HEK293 (cell line): Measurements from ENCODE around the gene DCTN4.

ENCODE experiments used
- CTCF ChIA-PET: fragments of 350-600 bp; formaldehyde crosslinking; extraction: SDS; loops from one replicate; lab custom pipeline; 2021; ENCODE audit warnings: antibody characterized with exemption; lab: Yijun Ruan, JAX
- POLR2A ChIA-PET: fragments of 300-600 bp; formaldehyde crosslinking; extraction: SDS; loops from one replicate; lab custom pipeline; 2020; ENCODE audit warnings: antibody characterized with exemption, inconsistent platforms; lab: Yijun Ruan, JAX
- H3K27ac ChIP-seq: fragments of 200-500 bp; sonication (Bioruptor generic); 2 replicates; pipeline ENCODE4 v1.5.1; 2014; ENCODE audit warnings: low read depth, low read length, control low read depth, inconsistent platforms; ENCODE audit errors: extremely low read depth
- H3K36me3 ChIP-seq, 2 experiments: fragments of 200-500 bp in 1 of 2; sonication (Bioruptor generic) in 1 of 2; 1 replicate in 1 of 2; 2 replicates in 1 of 2; pipeline ENCODE4 v1.5.1; 2014 to 2017; ENCODE audit warnings: inconsistent platforms in 2 of 2, low read length in 2 of 2; ENCODE audit not compliant: control insufficient read depth in 2 of 2, insufficient read depth in 1 of 2
- H3K4me1 ChIP-seq: fragments of 200-500 bp; sonication (Bioruptor generic); 2 replicates; pipeline ENCODE4 v1.5.1; 2014; ENCODE audit warnings: mild to moderate bottlenecking, low read length, inconsistent platforms; ENCODE audit not compliant: control insufficient read depth, insufficient read depth
- H3K4me3 ChIP-seq: 2 replicates; pipeline ENCODE4 v1.5.1; 2011; ENCODE audit warnings: low read depth, mild to moderate bottlenecking, control low read depth, low read length, moderate library complexity
- H3K9me3 ChIP-seq: fragments of 200-500 bp; sonication (Bioruptor generic); 2 replicates; pipeline ENCODE4 v1.5.1; 2014; ENCODE audit warnings: low read depth, low read length, inconsistent platforms; ENCODE audit not compliant: control insufficient read depth, insufficient read depth
- ELK4 ChIP-seq: IDR thresholded peaks from 2 replicates; pipeline ENCODE4 v1.6.1; 2011; ENCODE audit warnings: mild to moderate bottlenecking, low read depth, low read length, borderline replicate concordance
- KLF17 ChIP-seq: fragments of 450-650 bp; formaldehyde crosslinking; IDR thresholded peaks from 2 replicates; pipeline ENCODE4 v1.5.1; 2016; ENCODE audit warnings: missing biosample characterization, missing genetic modification characterization
- SALL2 ChIP-seq: fragments of 450-650 bp; formaldehyde crosslinking; IDR thresholded peaks from 2 replicates; pipeline ENCODE4 v1.5.0; 2017; ENCODE audit warnings: missing biosample characterization, mild to moderate bottlenecking, missing genetic modification characterization, borderline replicate concordance
- SP2 ChIP-seq: fragments of 450-650 bp; formaldehyde crosslinking; IDR thresholded peaks from 2 replicates; pipeline ENCODE4 v1.5.1; 2016; ENCODE audit warnings: missing biosample characterization, missing genetic modification characterization
- SP7 ChIP-seq: fragments of 450-650 bp; formaldehyde crosslinking; IDR thresholded peaks from 2 replicates; pipeline ENCODE4 v1.5.1; 2016; ENCODE audit warnings: missing biosample characterization, missing genetic modification characterization
- ZBTB1 ChIP-seq: fragments of 450-650 bp; formaldehyde crosslinking; IDR thresholded peaks from 2 replicates; pipeline ENCODE4 v1.5.1; 2016; ENCODE audit warnings: missing biosample characterization, missing genetic modification characterization
- ZBTB17 ChIP-seq: fragments of 450-650 bp; formaldehyde crosslinking; IDR thresholded peaks from 2 replicates; pipeline ENCODE4 v1.5.1; 2016; ENCODE audit warnings: missing biosample characterization, missing genetic modification characterization
- ZBTB6 ChIP-seq: fragments of 450-650 bp; formaldehyde crosslinking; IDR thresholded peaks from 2 replicates; pipeline ENCODE4 v1.5.1; 2017; ENCODE audit warnings: missing biosample characterization, missing genetic modification characterization
- ZBTB8A ChIP-seq: fragments of 450-650 bp; formaldehyde crosslinking; IDR thresholded peaks from 2 replicates; pipeline ENCODE4 v1.5.1; 2016; ENCODE audit warnings: missing biosample characterization, missing genetic modification characterization
- ZNF248 ChIP-seq: fragments of 450-650 bp; formaldehyde crosslinking; IDR thresholded peaks from 2 replicates; pipeline ENCODE4 v1.5.1; 2017; ENCODE audit warnings: missing biosample characterization, missing genetic modification characterization
- ZNF341 ChIP-seq: fragments of 450-650 bp; formaldehyde crosslinking; IDR thresholded peaks from 2 replicates; pipeline ENCODE4; 2016; ENCODE audit warnings: low read depth, missing biosample characterization, missing genetic modification characterization
- ZNF366 ChIP-seq: fragments of 450-650 bp; formaldehyde crosslinking; conservative IDR thresholded peaks from 2 replicates; pipeline ENCODE4 v1.5.1; 2016; ENCODE audit warnings: missing biosample characterization, missing genetic modification characterization
- ZNF391 ChIP-seq: fragments of 450-650 bp; formaldehyde crosslinking; IDR thresholded peaks from 2 replicates; pipeline ENCODE4 v1.5.1; 2016; ENCODE audit warnings: low read depth, missing biosample characterization, missing genetic modification characterization, borderline replicate concordance
- ZNF510 ChIP-seq: fragments of 450-650 bp; formaldehyde crosslinking; IDR thresholded peaks from 2 replicates; pipeline ENCODE4 v1.5.1; 2018; ENCODE audit warnings: mild to moderate bottlenecking, missing genetic modification characterization, missing biosample characterization; ENCODE audit not compliant: insufficient replicate concordance
- ZNF518A ChIP-seq: fragments of 450-650 bp; formaldehyde crosslinking; conservative IDR thresholded peaks from 2 replicates; pipeline ENCODE4 v1.5.1; 2016; ENCODE audit warnings: low read depth, missing biosample characterization, missing genetic modification characterization
- ZNF530 ChIP-seq: fragments of 450-650 bp; formaldehyde crosslinking; IDR thresholded peaks from 2 replicates; pipeline ENCODE4 v1.5.1; 2016; ENCODE audit warnings: low read depth, missing biosample characterization, missing genetic modification characterization
- ZNF580 ChIP-seq: fragments of 450-650 bp; formaldehyde crosslinking; IDR thresholded peaks from 2 replicates; pipeline ENCODE4 v1.5.1; 2016; ENCODE audit warnings: missing biosample characterization, missing genetic modification characterization
- ZNF600 ChIP-seq: fragments of 450-650 bp; formaldehyde crosslinking; IDR thresholded peaks from 2 replicates; pipeline ENCODE4 v1.5.1; 2016; ENCODE audit warnings: missing biosample characterization, missing genetic modification characterization
- ZNF704 ChIP-seq: fragments of 450-650 bp; formaldehyde crosslinking; IDR thresholded peaks from 2 replicates; pipeline ENCODE4 v1.5.1; 2016; ENCODE audit warnings: missing biosample characterization, missing genetic modification characterization
- ZNF837 ChIP-seq: fragments of 450-650 bp; formaldehyde crosslinking; IDR thresholded peaks from 2 replicates; pipeline ENCODE4 v1.5.1; 2016; ENCODE audit warnings: missing biosample characterization, missing genetic modification characterization

Gene DCTN4

GRCh38 chr5:150757087-150757649 lies 1.6 kb downstream of the DCTN4 start:
- H3K36me3 ChIP-seq = peaks cover 41 to 42% of the 10 kb centered on the region in 2 experiments
- TF ChIP-seq ZNF600 (tag by site-specific recombination) = peak; percentile 34; the same call in 1 of the 2 replicates
- TF ChIP-seq ZNF248 (tag by site-specific recombination) = no peak
- TF ChIP-seq ZBTB6 = peak; percentile 45; the same call in 1 of the 2 replicates
- peak; percentile 63 for TF ChIP-seq ZBTB17 (tag by site-specific recombination)
- no peak for TF ChIP-seq ZBTB1 (tag by site-specific recombination)
- H3K4me1 ChIP-seq = peaks cover 5% of the 10 kb centered on the region
- no peaks in the 10 kb centered on the region for H3K9me3 ChIP-seq
- ChIA-PET CTCF (interaction anchor here (0.6 to 2.9 kb wide), 4 partner anchors 20 to 197 kb away, joined by 3 to 10 read pairs (median 4); no protein-coding TSS in a partner anchor), POLR2A (interaction anchor here (0.6 to 1.7 kb wide), 2 partner anchors 22 to 357 kb away, joined by 5 to 6 read pairs; partner anchors contain the start of gene SMIM3)
- H3K27ac ChIP-seq = no peak overlapping the region
- peak overlapping the region; percentile 21; the same call in 1 of the 2 replicates for H3K4me3 ChIP-seq

GRCh38 chr5:150753863-150754262 lies 5.0 kb downstream of the DCTN4 start:
- POLR2A ChIA-PET = no interaction called here
- Histone ChIP-seq H3K9me3 (no peaks in the 10 kb centered on the region), H3K4me3 (no peak overlapping the region), H3K4me1 (peaks cover 21% of the 10 kb centered on the region), H3K27ac (no peak overlapping the region), H3K36me3 (peaks cover 48 to 55% of the 10 kb centered on the region in 2 experiments)
- TF ChIP-seq SALL2 (tag by site-specific recombination) (no peak), ZNF704 (tag by site-specific recombination) (no peak), ZBTB1 (tag by site-specific recombination) (no peak), ZNF341 (tag by site-specific recombination) (no peak)
- CTCF ChIA-PET = no interaction called here

GRCh38 chr5:150753463-150753862 lies 5.4 kb downstream of the DCTN4 start:
- Histone ChIP-seq H3K36me3 (peaks cover 48 to 55% of the 10 kb centered on the region in 2 experiments), H3K27ac (no peak overlapping the region), H3K4me1 (peaks cover 21% of the 10 kb centered on the region), H3K4me3 (no peak overlapping the region), H3K9me3 (no peaks in the 10 kb centered on the region)
- ChIA-PET CTCF (interaction anchor here (1.0 kb wide), 1 partner anchor 48 kb away, joined by 4 read pairs; no protein-coding TSS in a partner anchor), POLR2A (no interaction called here)
- TF ChIP-seq ZNF366 (tag by site-specific recombination) = no peak
- no peak for TF ChIP-seq SP2
- no peak for TF ChIP-seq ZNF580 (tag by site-specific recombination)
- no peak for TF ChIP-seq ZNF518A (tag by site-specific recombination)
- no peak for TF ChIP-seq SP7
- no peak for TF ChIP-seq ZBTB8A (tag by site-specific recombination)
- no peak for TF ChIP-seq ELK4
- TF ChIP-seq KLF17 = no peak
- TF ChIP-seq ZNF837 (tag by site-specific recombination) = no peak
- no peak for TF ChIP-seq ZNF530 (tag by site-specific recombination)
- no peak for TF ChIP-seq ZNF510 (tag by site-specific recombination)
- no peak for TF ChIP-seq ZNF391 (tag by site-specific recombination)
